Measurements from ENCODE around the gene CCSER2.
A peak's percentile ranks its signal among the peaks of the same experiment; 100 is the strongest.

GRCh38 chr10:84328418-84329195 lies at the start of gene CCSER2:
- peak; percentile 24 for TF ChIP-seq CTCF (IDR thresholded peaks at IDR 0.05)
- no peak for TF ChIP-seq EZH2 (IDR thresholded peaks at IDR 0.05; ENCODE audit: borderline replicate concordance, insufficient read depth, low read depth, low read length, poor library complexity, severe bottlenecking)
